Astrocyte of the cerebellum (primary cell): ENCODE measurements around the gene TRABD2B.

Experiments
- DNase-seq: peaks from one replicate; pipeline ENCODE4 v3.0.0-alpha.2; 2011; ENCODE audit warnings: low read depth
- H3K4me3 ChIP-seq: 2 replicates; pipeline ENCODE4 v1.5.1; 2011; ENCODE audit warnings: mild to moderate bottlenecking, low read depth, low read length, moderate library complexity
- in situ Hi-C: cut with HindIII; loops from 2 replicates; pipeline ENCODE4 v1.10.0; 2017; ENCODE audit warnings: low sequenced_read_pairs
- TF ChIP-seq, protein P1 (sequence below): IDR thresholded peaks from 2 replicates; pipeline ENCODE4 v1.5.1; 2012; ENCODE audit warnings: low read length, low read depth, moderate library complexity, mild to moderate bottlenecking; ENCODE audit errors: missing control alignments

TRABD2B gene

DNA sequence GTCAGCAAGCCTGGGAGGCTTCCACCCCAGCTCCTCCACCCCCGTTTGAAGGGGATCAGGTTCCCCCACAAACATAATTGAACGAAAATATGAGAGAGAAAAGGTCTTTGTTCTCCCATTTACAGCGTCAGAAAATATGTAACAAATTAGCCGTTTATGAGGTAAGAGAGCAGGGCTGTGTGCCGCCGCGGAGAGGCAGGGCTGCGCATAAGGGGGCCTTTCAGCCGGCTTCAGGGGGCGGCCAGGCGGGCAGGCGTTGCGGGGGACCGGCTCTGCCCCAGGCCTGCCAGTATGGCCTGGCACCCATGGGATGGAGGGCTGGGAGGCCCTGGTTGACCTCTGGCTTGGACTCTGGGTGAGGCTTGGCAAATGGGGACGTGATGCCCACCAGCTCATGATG, 179.3 kb downstream of the TRABD2B start:
- no peak for DNase-seq
- in situ Hi-C loops = no loop called here
- H3K4me3 ChIP-seq = no peak overlapping the region
- TF ChIP-seq, protein P1, sequence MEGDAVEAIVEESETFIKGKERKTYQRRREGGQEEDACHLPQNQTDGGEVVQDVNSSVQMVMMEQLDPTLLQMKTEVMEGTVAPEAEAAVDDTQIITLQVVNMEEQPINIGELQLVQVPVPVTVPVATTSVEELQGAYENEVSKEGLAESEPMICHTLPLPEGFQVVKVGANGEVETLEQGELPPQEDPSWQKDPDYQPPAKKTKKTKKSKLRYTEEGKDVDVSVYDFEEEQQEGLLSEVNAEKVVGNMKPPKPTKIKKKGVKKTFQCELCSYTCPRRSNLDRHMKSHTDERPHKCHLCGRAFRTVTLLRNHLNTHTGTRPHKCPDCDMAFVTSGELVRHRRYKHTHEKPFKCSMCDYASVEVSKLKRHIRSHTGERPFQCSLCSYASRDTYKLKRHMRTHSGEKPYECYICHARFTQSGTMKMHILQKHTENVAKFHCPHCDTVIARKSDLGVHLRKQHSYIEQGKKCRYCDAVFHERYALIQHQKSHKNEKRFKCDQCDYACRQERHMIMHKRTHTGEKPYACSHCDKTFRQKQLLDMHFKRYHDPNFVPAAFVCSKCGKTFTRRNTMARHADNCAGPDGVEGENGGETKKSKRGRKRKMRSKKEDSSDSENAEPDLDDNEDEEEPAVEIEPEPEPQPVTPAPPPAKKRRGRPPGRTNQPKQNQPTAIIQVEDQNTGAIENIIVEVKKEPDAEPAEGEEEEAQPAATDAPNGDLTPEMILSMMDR = no peak

DNA sequence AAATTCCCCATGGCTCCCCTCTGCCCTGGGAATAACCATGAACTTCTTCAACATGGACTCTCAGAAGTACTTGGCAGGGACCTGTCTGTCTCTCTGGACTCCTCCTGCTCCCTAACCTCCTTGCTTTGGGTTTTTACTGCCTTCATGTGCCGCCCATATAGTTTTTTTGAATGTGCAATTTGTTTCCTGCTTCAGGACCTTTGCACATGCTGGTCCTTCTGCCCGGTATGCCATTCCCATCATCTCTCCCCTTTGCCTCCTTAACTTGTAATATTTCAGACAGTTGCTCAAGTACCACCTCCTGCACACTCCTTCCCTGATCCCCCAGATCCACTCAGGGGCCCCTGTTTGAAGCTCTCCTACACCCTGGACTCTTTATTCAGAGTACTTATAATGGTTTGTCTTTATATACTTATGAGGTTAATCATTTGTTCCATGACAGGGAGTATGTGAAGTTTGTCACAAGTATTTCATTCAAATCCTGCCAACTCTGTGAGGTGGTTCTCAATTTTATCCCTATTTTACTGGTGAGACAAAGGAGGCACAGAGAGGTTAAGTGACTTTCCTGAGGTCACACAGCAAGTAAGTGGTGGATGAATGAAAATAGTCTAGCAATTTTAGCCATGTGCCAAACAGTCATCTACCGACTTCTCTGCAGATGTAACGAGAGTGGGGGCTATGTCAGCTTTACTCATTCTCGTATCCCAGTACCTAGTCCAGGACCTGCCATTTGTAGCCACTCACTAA, 180.7 kb downstream of the TRABD2B start:
- TF ChIP-seq, protein P1 = no peak
- no peak overlapping the region for H3K4me3 ChIP-seq
- no peak for DNase-seq
- in situ Hi-C loops = no loop called here

DNA sequence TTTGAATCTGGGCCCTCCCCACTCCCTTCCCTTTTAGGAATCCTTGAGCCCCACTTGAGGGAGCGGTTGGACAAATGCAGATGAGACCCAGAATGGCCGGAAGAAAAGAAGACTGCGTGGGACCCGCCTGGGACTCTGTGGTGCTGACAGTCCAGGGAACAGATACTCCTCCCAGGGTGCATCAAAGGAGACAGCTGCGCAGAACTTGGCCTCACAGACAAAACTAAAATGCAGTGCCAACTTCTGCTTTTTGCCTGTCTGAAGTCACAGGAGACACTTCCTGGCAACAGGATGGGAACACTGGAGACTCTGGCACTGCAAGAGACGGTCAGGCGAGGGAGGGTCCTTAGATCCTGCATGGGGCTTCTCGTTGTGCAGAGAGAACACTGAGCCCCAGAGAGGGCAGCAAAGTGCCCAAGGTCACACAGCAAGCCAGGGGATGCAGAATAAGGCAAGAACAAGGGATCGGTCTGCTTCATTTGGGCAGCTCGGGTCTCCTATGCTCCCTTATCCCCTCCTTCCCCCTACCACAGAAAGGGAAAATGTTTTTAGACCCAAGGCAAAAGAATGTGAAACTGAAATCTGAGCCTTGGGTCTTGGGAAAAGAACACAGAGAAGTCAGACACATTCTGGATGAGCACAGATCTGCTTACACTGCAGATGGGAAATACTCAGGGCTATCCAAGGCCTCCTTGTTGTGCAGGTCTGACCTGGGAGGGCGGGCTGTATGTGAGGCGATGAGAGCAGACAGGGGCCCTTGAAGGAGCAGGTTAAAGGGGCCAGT, 182.4 kb downstream of the TRABD2B start:
- TF ChIP-seq, protein P1 = no peak
- no peak overlapping the region for H3K4me3 ChIP-seq
- in situ Hi-C loops = no loop called here
- DNase-seq = no peak

DNA sequence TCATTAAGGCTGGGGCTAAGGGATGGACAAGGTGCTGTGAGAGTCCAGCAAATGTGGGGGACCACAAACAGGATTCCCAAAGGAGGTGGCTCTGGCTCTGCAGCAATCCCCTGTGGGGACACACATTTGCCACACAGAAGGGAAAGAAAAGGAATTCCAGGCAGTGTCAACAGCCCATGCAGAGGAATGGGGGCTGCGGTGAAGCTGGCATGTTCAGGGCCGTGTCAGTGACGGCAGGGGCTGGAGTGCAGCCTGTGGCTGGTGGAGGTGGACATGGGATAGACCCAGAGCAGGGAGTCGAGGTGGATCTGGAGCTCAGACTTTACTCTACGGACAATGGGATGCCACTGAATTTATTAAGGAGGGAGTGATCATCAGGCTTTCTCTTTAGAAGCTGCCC, 183.2 kb downstream of the TRABD2B start:
- no peak overlapping the region for H3K4me3 ChIP-seq
- in situ Hi-C loops = no loop called here

DNA sequence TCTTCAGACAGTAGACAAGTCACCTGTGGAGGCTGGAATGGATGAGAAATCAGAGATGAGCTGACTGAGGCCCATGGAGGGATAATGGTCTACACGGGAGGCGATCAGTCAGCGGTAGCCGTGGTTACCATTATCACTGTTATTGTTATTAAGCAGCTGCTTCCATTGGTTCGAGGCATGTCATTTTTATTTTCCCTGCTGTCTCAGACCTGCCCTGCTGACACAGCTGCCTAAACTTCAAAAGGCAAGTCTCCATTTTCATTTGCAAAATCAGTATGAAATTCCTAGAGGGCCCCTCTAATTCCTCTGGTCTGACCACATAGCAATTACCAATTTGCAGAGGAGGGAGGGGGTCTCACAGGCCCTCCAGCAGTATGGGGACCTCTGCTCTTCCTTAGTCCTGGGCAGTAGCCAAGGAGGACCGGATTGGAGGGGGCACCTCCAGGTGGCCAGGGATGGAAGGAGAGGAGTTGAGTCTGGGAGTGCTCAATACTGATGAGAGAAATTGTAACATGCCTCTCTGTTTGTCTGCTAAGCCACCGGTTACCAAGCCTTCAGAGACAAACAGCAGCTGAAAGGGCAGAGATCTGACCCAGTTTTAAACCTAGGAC, 184.2 kb downstream of the TRABD2B start:
- TF ChIP-seq, protein P1 = no peak
- H3K4me3 ChIP-seq = no peak overlapping the region
- in situ Hi-C loops = no loop called here
- no peak for DNase-seq

More for the DNA sequence above, 183.2 kb downstream of the TRABD2B start:
- TF ChIP-seq, protein P1 = no peak
- DNase-seq = no peak

DNA sequence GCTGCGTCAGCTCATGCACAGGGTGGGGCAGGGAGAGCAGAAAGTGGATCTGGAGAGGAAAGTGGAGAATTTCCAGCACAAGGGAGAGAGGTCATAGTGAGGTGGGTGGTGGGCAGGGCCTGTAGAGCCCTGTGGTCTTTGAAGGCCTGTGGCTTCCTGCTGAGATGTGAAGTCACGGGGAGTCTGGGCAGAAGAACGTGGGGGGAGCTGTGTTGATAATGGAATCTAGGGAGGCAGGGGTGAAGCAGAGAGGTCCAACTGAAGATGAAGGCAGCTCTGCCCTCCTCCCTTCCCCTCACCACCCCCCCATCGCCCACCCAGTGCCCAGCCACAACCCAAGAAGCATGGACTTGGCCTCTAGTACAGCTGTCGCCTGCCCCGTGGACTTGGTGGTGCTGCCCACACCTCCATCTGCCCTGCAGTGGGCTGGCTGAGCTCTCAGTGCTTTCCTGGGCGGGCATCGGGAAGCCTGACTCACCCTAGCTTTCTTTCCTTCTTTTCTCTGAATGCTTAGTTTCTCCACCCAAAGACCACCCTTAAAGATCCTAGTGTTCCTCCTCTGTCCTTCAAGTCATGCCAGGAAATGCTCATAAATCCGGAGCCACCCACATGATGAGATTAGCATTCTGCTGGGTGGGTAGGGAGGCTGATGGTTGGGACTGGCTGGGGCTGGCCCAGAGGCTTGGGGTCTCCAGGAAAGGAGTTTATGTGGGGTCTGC, 186.1 kb downstream of the TRABD2B start:
- no peak overlapping the region for H3K4me3 ChIP-seq
- TF ChIP-seq, protein P1 = no peak
- in situ Hi-C loops = no loop called here
- DNase-seq = no peak
